Hepatocyte (in vitro differentiated cells): ENCODE measurements around the gene MUC5B. TPM values are rescaled to one million over a fixed set of nuclear protein-coding genes. Genes with fewer than 3 reads are reported as not detected.

Source experiments
- DNase-seq: peaks from one replicate; pipeline ENCODE4 v3.0.0-alpha.2; 2016; ENCODE audit warnings: low spot score
- H2AFZ ChIP-seq: fragments of 200-600 bp; sonication (generic); 2 replicates; pipeline ENCODE4 v1.6.0; 2016; ENCODE audit warnings: antibody characterized with exemption, mild to moderate bottlenecking
- H3K27ac ChIP-seq: fragments of 200-600 bp; sonication (generic); 2 replicates; pipeline ENCODE4 v1.5.1; 2016; ENCODE audit warnings: mild to moderate bottlenecking
- H3K27me3 ChIP-seq: fragments of 200-600 bp; sonication (generic); 2 replicates; pipeline ENCODE4 v1.6.1; 2016
- H3K36me3 ChIP-seq: fragments of 200-600 bp; sonication (generic); replicated peaks from 2 replicates; pipeline ENCODE4 v1.5.1; 2016; ENCODE audit warnings: low read depth; ENCODE audit not compliant: insufficient read depth
- H3K4me1 ChIP-seq: fragments of 200-600 bp; sonication (generic); 2 replicates; pipeline ENCODE4 v1.5.1; 2016; ENCODE audit warnings: mild to moderate bottlenecking, moderate library complexity; ENCODE audit not compliant: insufficient read depth
- H3K4me2 ChIP-seq: fragments of 200-600 bp; sonication (generic); 2 replicates; pipeline ENCODE4 v1.6.0; 2016
- H3K4me3 ChIP-seq: fragments of 200-600 bp; sonication (generic); 2 replicates; pipeline ENCODE4 v1.5.1; 2016; ENCODE audit warnings: mild to moderate bottlenecking
- H3K79me2 ChIP-seq: fragments of 200-600 bp; sonication (generic); 2 replicates; pipeline ENCODE4 v1.6.0; 2017; ENCODE audit warnings: mild to moderate bottlenecking
- H3K9me2 ChIP-seq: fragments of 200-600 bp; sonication (generic); replicated peaks from 2 replicates; pipeline ENCODE4 v1.6.0; 2017; ENCODE audit warnings: mild to moderate bottlenecking; ENCODE audit not compliant: insufficient read depth
- H3K9me3 ChIP-seq: fragments of 200-600 bp; sonication (generic); 2 replicates; pipeline ENCODE4 v1.5.1; 2016; ENCODE audit warnings: low read depth, mild to moderate bottlenecking
- H4K20me1 ChIP-seq: fragments of 200-600 bp; sonication (generic); 2 replicates; pipeline ENCODE4 v1.6.0; 2016; ENCODE audit warnings: mild to moderate bottlenecking; ENCODE audit not compliant: insufficient read depth, poor library complexity, severe bottlenecking
- EZH2 ChIP-seq: fragments of 200-600 bp; sonication (generic); IDR thresholded peaks from 2 replicates; pipeline ENCODE4 v1.6.1; 2016; ENCODE audit warnings: antibody characterized with exemption, mild to moderate bottlenecking, borderline replicate concordance
- EZH2phosphoT487 ChIP-seq: fragments of 200-600 bp; sonication (generic); IDR thresholded peaks from one replicate; pipeline ENCODE4 v1.6.1; 2018; ENCODE audit warnings: antibody characterized with exemption, mild to moderate bottlenecking, low read depth, moderate library complexity; ENCODE audit not compliant: unreplicated experiment, severe bottlenecking
- WGBS: methylation state at CpG from one replicate; pipeline ENCODE4 v1.1.6; 2016; ENCODE audit warnings: low lambda C conversion rate; ENCODE audit errors: missing lambda C conversion rate; 5-methylcytosine and 5-hydroxymethylcytosine counted together
- polyA plus RNA-seq: library from polyadenylated mRNA; unstranded; fragments of >200 nt; fragmentation: Nextera tagmentation; extraction: Ambion mirVana; gene quantifications from 2 replicates; pipeline ENCODE4 v1.2.1, GENCODE V29; 2016
- total RNA-seq: library from RNA; depleted of rRNA; stranded (reverse); fragments of >200 nt; gene quantifications from 2 replicates; pipeline ENCODE4 v1.2.3, GENCODE V29; 2014
- TF ChIP-seq, protein P1 (sequence below): fragments of 200-600 bp; sonication (generic); IDR thresholded peaks from 2 replicates; pipeline ENCODE4 v1.5.1; 2016; ENCODE audit warnings: antibody characterized with exemption, mild to moderate bottlenecking; ENCODE audit not compliant: poor library complexity

The MUC5B gene
- total and polyA plus RNA-seq, 2 experiments from 2014 or later = 0.07 to 0.15 TPM

DNA sequence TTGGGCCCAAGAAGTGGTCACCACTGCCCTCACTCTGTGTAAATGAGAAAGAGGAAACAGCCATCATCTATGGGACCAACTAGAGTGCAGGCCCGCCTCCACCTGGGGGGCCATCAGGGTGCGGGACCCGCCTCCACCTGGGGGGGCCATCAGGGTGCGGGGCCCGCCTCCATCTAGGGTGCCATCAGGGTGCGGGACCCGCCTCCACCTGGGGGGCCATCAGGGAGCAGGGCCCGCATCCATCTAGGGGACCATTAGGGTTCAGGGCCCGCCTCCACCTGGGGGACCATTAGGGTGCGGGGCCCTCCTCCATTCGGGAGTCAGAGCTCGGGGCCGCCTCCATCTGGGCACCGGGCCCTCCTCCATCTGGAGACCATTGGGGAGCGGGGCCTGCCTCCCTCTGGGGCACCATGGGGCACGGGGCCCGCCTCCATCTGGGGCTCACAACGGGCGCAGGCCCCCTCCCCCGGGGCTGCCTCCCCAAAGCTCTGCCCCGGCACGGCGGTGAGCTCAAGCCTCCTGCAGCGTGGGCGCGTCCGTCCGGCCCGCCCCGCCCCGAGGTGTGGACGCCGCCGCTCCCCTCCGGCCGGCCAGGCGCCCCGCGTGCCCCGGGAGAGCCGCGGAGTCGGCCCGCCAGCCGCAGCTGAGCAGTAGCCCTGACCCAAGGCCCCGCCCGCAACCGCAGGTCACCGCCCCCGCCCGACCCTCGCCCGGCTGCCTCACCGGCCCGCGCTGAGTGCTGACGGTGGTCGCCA lies 86.1 kb downstream of the MUC5B start:
- Histone ChIP-seq H3K27me3 (no peaks in the 10 kb centered on the region), H3K4me2 (peak overlapping the region; percentile 93), H3K36me3 (no peaks in the 10 kb centered on the region), H2AFZ (peak overlapping the region; percentile 41), H3K4me1 (peaks cover 42% of the 10 kb centered on the region), H3K9me2 (no peaks in the 10 kb centered on the region), H3K9me3 (no peaks in the 10 kb centered on the region), H3K79me2 (peaks cover 51% of the 10 kb centered on the region), H3K27ac (peak overlapping the region; percentile 80), H4K20me1 (peaks cover 44% of the 10 kb centered on the region), H3K4me3 (peak overlapping the region; percentile 60)
- 17% methylated on average over 12 of the region's 58 CpGs for WGBS
- DNase-seq = no peak
- TF ChIP-seq EZH2phosphoT487 (no peak), EZH2 (no peak)
- TF ChIP-seq, protein P1, sequence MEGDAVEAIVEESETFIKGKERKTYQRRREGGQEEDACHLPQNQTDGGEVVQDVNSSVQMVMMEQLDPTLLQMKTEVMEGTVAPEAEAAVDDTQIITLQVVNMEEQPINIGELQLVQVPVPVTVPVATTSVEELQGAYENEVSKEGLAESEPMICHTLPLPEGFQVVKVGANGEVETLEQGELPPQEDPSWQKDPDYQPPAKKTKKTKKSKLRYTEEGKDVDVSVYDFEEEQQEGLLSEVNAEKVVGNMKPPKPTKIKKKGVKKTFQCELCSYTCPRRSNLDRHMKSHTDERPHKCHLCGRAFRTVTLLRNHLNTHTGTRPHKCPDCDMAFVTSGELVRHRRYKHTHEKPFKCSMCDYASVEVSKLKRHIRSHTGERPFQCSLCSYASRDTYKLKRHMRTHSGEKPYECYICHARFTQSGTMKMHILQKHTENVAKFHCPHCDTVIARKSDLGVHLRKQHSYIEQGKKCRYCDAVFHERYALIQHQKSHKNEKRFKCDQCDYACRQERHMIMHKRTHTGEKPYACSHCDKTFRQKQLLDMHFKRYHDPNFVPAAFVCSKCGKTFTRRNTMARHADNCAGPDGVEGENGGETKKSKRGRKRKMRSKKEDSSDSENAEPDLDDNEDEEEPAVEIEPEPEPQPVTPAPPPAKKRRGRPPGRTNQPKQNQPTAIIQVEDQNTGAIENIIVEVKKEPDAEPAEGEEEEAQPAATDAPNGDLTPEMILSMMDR = no peak

DNA sequence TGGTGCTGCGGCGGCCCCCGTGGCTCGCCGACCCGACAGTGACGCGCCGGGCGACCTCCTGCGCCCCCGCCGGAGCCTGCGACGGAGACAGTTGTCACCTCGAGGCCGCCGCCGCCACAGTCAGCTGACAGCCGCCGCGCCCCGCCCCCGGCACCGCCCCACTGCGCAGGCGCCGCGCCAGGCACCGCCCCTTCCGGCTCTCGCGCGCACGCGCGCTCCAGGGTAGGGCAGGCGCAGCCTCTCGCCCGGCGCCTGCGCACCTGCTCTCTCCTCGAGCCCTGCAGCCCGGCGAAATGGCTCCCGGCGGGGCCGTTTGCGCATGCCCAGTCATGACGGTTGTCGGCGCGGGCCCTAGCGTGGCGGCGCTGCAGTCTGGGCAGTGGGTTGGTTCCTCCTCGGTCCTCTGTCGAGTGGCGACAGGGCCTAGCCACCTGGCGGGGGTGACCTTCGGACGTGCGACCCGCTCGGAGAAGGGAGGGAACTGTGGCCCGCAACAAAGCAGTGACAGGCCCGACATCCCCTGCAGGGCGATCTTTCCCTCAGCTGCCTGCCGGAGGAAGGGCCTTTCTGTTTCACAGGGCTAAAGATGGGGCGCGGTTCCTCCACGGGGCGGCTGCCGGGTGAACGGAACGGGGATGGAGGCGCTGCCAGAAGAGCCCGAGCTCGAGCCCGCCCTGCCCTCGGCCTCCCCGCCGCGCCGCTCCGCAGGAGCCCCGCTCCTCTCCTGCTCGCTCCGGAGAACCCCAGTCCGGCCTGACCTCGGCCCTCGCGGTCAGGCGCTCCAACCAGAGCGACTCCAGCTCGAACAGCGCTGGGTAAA lies 86.8 kb downstream of the MUC5B start, which contains the start of gene TOLLIP:
TOLLIP (minus strand) TSS at position 135 of the 820 bp plus-strand sequence; CDS start at position 1, 134 bp downstream.
- Histone ChIP-seq H3K4me2 (peak within 1 kb of the TSS; percentile 93), H3K27me3 (no peaks in the 10 kb centered on the region), H4K20me1 (peaks cover 37% of the 10 kb centered on the region), H3K36me3 (no peaks in the 10 kb centered on the region), H3K27ac (peak within 1 kb of the TSS; percentile 80), H2AFZ (peak within 1 kb of the TSS; percentile 96), H3K4me3 (peak within 1 kb of the TSS; percentile 60), H3K9me3 (no peaks in the 10 kb centered on the region), H3K4me1 (peaks cover 38% of the 10 kb centered on the region), H3K9me2 (no peaks in the 10 kb centered on the region), H3K79me2 (peaks cover 46% of the 10 kb centered on the region)
- DNase-seq = peak; percentile 98
- 13% methylated on average over 65 of the region's 97 CpGs for WGBS
- TF ChIP-seq, protein P1 = peak; percentile 30
- no peak for TF ChIP-seq EZH2phosphoT487
- TF ChIP-seq EZH2 = no peak

DNA sequence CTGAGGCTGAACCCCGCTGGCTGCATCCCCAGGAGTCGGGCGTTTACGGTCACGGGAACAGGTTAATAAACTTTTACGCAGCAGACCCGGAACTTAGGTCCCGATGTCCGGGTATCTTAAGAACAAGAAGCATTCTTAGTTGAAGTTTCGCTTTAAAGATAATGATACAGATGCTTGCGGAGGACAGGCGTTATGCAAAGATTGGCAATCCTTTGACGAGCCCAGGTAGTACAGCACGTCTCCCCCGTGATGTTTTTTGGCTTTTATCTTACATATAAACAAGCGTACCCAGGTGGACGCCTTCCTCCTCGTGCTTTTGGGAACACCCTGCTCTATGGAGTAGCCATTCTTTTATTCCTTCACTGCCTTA lies 87.4 kb downstream of the MUC5B start:
- Histone ChIP-seq H3K4me1 (peaks cover 32% of the 10 kb centered on the region), H3K27ac (peak overlapping the region; percentile 76), H3K27me3 (no peaks in the 10 kb centered on the region), H3K79me2 (peaks cover 40% of the 10 kb centered on the region), H2AFZ (peak overlapping the region; percentile 96), H3K36me3 (no peaks in the 10 kb centered on the region), H3K4me3 (peak overlapping the region; percentile 1), H3K9me3 (no peaks in the 10 kb centered on the region), H4K20me1 (peaks cover 31% of the 10 kb centered on the region), H3K9me2 (no peaks in the 10 kb centered on the region), H3K4me2 (peak overlapping the region; percentile 82)
- no peak for DNase-seq
- TF ChIP-seq, protein P1 = no peak
- TF ChIP-seq EZH2phosphoT487 (no peak), EZH2 (no peak)
- 92% methylated on average over 17 of the region's 18 CpGs for WGBS
